ENCODE data around the gene RPGRIP1. TPM values are rescaled to one million over a fixed set of nuclear protein-coding genes. Genes with fewer than 3 reads are reported as not detected.

The RPGRIP1 gene
- total and polyA plus RNA-seq, 7 donors = 0.04 to 0.15 TPM; not detected in 5

GRCh38 chr14:21244544-21244943 is 35.3 kb upstream of the RPGRIP1 start:
- Histone ChIP-seq H3K27ac (no peak overlapping the region), H3K36me3 (ENCODE audit: insufficient read depth in 1 of 2, low read depth in 1 of 2) (peaks cover 4 to 68% of the 10 kb centered on the region in 2 donors), H3K4me3 (no peak overlapping the region), H3K9me3 (no peaks in the 10 kb centered on the region), H3K4me1 (peaks cover 4% of the 10 kb centered on the region), H3K27me3 (ENCODE audit: insufficient read depth in 3 of 3, low read length in 2 of 3) (no peaks in the 10 kb centered on the region)
- TF ChIP-seq CTCF (IDR thresholded peaks at IDR 0.05) = no peak
- intact Hi-C loops (cut with DNase I) = no loop called here
- ATAC-seq = peak; percentile 45 to 87 (median 80)
- WGBS, 3 donors = 86 to 87% (median 86%) methylated on average over 7 of the region's 7 CpGs
- no peak for DNase-seq

- Histone ChIP-seq H3K36me3 (ENCODE audit: insufficient read depth in 1 of 2, low read depth in 1 of 2) (peaks cover 7 to 73% of the 10 kb centered on the region in 2 donors), H3K27me3 (ENCODE audit: insufficient read depth in 3 of 3, low read length in 2 of 3) (no peaks in the 10 kb centered on the region), H3K9me3 (no peaks in the 10 kb centered on the region), H3K4me1 (no peaks in the 10 kb centered on the region), H3K4me3 (no peak overlapping the region), H3K27ac (no peak overlapping the region)
- no peak for TF ChIP-seq CTCF (IDR thresholded peaks at IDR 0.05)
- intact Hi-C loops (cut with DNase I) = no loop called here
- DNase-seq = no peak
- WGBS, 3 donors = 85 to 88% (median 88%) methylated on average over 7 of the region's 7 CpGs
- ATAC-seq = no peak
Observed at GRCh38 chr14:21245813-21246212, 34.1 kb upstream of the RPGRIP1 start.

GRCh38 chr14:21248338-21248737 is 31.5 kb upstream of the RPGRIP1 start:
- Histone ChIP-seq H3K27me3 (ENCODE audit: insufficient read depth in 3 of 3, low read length in 2 of 3) (no peaks in the 10 kb centered on the region), H3K36me3 (ENCODE audit: insufficient read depth in 1 of 2, low read depth in 1 of 2) (peaks cover 3 to 84% of the 10 kb centered on the region in 2 donors), H3K4me1 (no peaks in the 10 kb centered on the region), H3K4me3 (no peak overlapping the region), H3K9me3 (no peaks in the 10 kb centered on the region), H3K27ac (no peak overlapping the region)
- no peak for TF ChIP-seq CTCF (IDR thresholded peaks at IDR 0.05)
- WGBS, 3 donors = 100% methylated on average over 1 of the region's 1 CpG
- ATAC-seq (no peak), DNase-seq (no peak)
- intact Hi-C loops (cut with DNase I) = no loop called here

- Histone ChIP-seq H3K4me1 (no peaks in the 10 kb centered on the region), H3K9me3 (no peaks in the 10 kb centered on the region), H3K27me3 (ENCODE audit: insufficient read depth in 3 of 3, low read length in 2 of 3) (no peaks in the 10 kb centered on the region), H3K27ac (no peak overlapping the region), H3K4me3 (no peak overlapping the region), H3K36me3 (ENCODE audit: insufficient read depth in 1 of 2, low read depth in 1 of 2) (peaks cover 3 to 83% of the 10 kb centered on the region in 2 donors)
- no peak for ATAC-seq
- WGBS, 3 donors = 85 to 92% (median 89%) methylated on average over 8 of the region's 8 CpGs
- intact Hi-C loops (cut with DNase I) = no loop called here
- no peak for DNase-seq
- TF ChIP-seq CTCF (IDR thresholded peaks at IDR 0.05) = no peak
Observed at GRCh38 chr14:21248739-21249411, 31.0 kb upstream of the RPGRIP1 start.

GRCh38 chr14:21251215-21251614 is 28.7 kb upstream of the RPGRIP1 start:
- intact Hi-C loops (cut with DNase I) = no loop called here
- no peak for ATAC-seq
- Histone ChIP-seq H3K4me3 (no peak overlapping the region), H3K27me3 (ENCODE audit: insufficient read depth in 3 of 3, low read length in 2 of 3) (no peaks in the 10 kb centered on the region), H3K36me3 (ENCODE audit: insufficient read depth in 1 of 2, low read depth in 1 of 2) (peaks cover 7 to 81% of the 10 kb centered on the region in 2 donors), H3K27ac (no peak overlapping the region), H3K9me3 (no peaks in the 10 kb centered on the region), H3K4me1 (peaks cover 14% of the 10 kb centered on the region)
- 92 to 97% (median 96%) methylated on average over 5 of the region's 5 CpGs for WGBS, 3 donors
- no peak for DNase-seq
- TF ChIP-seq CTCF (IDR thresholded peaks at IDR 0.05) = no peak
